GM23338 (cell line): Measurements from ENCODE around the gene STRBP. TPM values are rescaled to one million over a fixed set of nuclear protein-coding genes. Genes with fewer than 3 reads are reported as not detected.

ENCODE experiments used
- ATAC-seq: fragments of 200-7000 bp; cut with Tn5 transposase; 3 replicates; pipeline ENCODE4 v1.9.1; 2020
- DNase-seq: peaks from one replicate; pipeline ENCODE4 v3.0.0-alpha.2; 2015; ENCODE audit warnings: low spot score
- H2AFZ ChIP-seq: fragments of 200-600 bp; sonication (generic); 2 replicates; pipeline ENCODE4 v1.8.0; 2016; ENCODE audit warnings: antibody characterized with exemption, mild to moderate bottlenecking, moderate library complexity
- H3F3A ChIP-seq: fragments of 200-600 bp; sonication (generic); replicated peaks from 2 replicates; pipeline ENCODE4 v1.8.0; 2017; ENCODE audit warnings: antibody characterized with exemption, mixed run types, low read depth
- H3K27ac ChIP-seq: fragments of 200-600 bp; sonication (generic); 2 replicates; pipeline ENCODE4 v1.6.1; 2016; ENCODE audit warnings: low read depth
- H3K27me3 ChIP-seq: fragments of 200-600 bp; sonication (generic); 2 replicates; pipeline ENCODE4 v1.8.0; 2016; ENCODE audit warnings: mild to moderate bottlenecking, mixed run types, moderate library complexity; ENCODE audit not compliant: insufficient read depth
- H3K36me3 ChIP-seq: fragments of 200-600 bp; sonication (generic); 2 replicates; pipeline ENCODE4 v1.8.0; 2016; ENCODE audit warnings: mild to moderate bottlenecking; ENCODE audit not compliant: insufficient read depth
- H3K4me1 ChIP-seq: fragments of 200-600 bp; sonication (generic); 2 replicates; pipeline ENCODE4 v1.8.0; 2016; ENCODE audit warnings: mild to moderate bottlenecking, moderate library complexity; ENCODE audit not compliant: insufficient read depth
- H3K4me2 ChIP-seq: fragments of 200-600 bp; sonication (generic); 2 replicates; pipeline ENCODE4 v1.7.1; 2017; ENCODE audit warnings: mixed run types
- H3K4me3 ChIP-seq: fragments of 200-600 bp; sonication (generic); 2 replicates; pipeline ENCODE4 v1.6.1; 2016; ENCODE audit warnings: mixed run types
- H3K79me2 ChIP-seq: fragments of 200-600 bp; sonication (generic); replicated peaks from 2 replicates; pipeline ENCODE4 v1.8.0; 2017; ENCODE audit warnings: mild to moderate bottlenecking; ENCODE audit not compliant: insufficient read depth
- H3K9me2 ChIP-seq: fragments of 200-600 bp; sonication (generic); 2 replicates; pipeline ENCODE4 v1.8.0; 2017; ENCODE audit not compliant: insufficient read depth
- H4K20me1 ChIP-seq: fragments of 200-600 bp; sonication (generic); replicated peaks from 2 replicates; pipeline ENCODE4 v1.8.0; 2017; ENCODE audit warnings: mild to moderate bottlenecking; ENCODE audit not compliant: insufficient read depth
- H3K27ac Mint-ChIP-seq: 2 replicates; pipeline ENCODE4 v1.8.0; 2020; ENCODE audit warnings: inconsistent platforms, mild to moderate bottlenecking, moderate library complexity, mixed read lengths
- H3K27me3 Mint-ChIP-seq: 3 replicates; pipeline ENCODE4 v1.8.0; 2022; ENCODE audit warnings: low read depth, mild to moderate bottlenecking, moderate library complexity, mixed read lengths, inconsistent platforms; ENCODE audit not compliant: insufficient read depth, poor library complexity
- H3K36me3 Mint-ChIP-seq: 3 replicates; pipeline ENCODE4 v1.8.0; 2021; ENCODE audit warnings: low read depth, mild to moderate bottlenecking, inconsistent platforms, moderate library complexity, mixed read lengths
- H3K4me1 Mint-ChIP-seq: 3 replicates; pipeline ENCODE4 v1.8.0; 2020; ENCODE audit warnings: mild to moderate bottlenecking, inconsistent platforms, mixed read lengths
- H3K4me3 Mint-ChIP-seq: 3 replicates; pipeline ENCODE4 v1.8.0; 2021; ENCODE audit warnings: moderate library complexity, mild to moderate bottlenecking, inconsistent platforms, mixed read lengths
- H3K9me3 Mint-ChIP-seq: 3 replicates; pipeline ENCODE4 v1.8.0; 2020; ENCODE audit warnings: moderate library complexity, mild to moderate bottlenecking, inconsistent platforms, mixed read lengths
- CREB1 ChIP-seq: fragments of 250-450 bp; sonication (Bioruptor Pico); IDR thresholded peaks from 2 replicates; pipeline ENCODE4 v1.5.0; 2020; ENCODE audit warnings: low read depth, mild to moderate bottlenecking, moderate library complexity
- EZH2phosphoT487 ChIP-seq: fragments of 200-600 bp; sonication (generic); IDR thresholded peaks from one replicate; pipeline ENCODE4 v1.8.1; 2018; ENCODE audit warnings: antibody characterized with exemption; ENCODE audit not compliant: unreplicated experiment
- NANOG ChIP-seq: IDR thresholded peaks from 2 replicates; pipeline ENCODE4 v1.6.1; 2016; ENCODE audit warnings: antibody characterized with exemption, borderline replicate concordance
- POLR2AphosphoS5 ChIP-seq: IDR thresholded peaks from 2 replicates; pipeline ENCODE4 v1.6.1; 2016; ENCODE audit warnings: antibody characterized with exemption, low read depth
- ZNF114 ChIP-seq: fragments of 250-450 bp; sonication (Bioruptor Pico); IDR thresholded peaks from 2 replicates; pipeline ENCODE4 v1.5.0; 2020; ENCODE audit warnings: mild to moderate bottlenecking, moderate library complexity
- polyA plus RNA-seq: library from polyadenylated mRNA; unstranded; fragments of >200 nt; fragmentation: Nextera tagmentation; extraction: Ambion mirVana; gene quantifications from 2 replicates; pipeline ENCODE4 v1.2.1, GENCODE V29; 2016
- total RNA-seq: library from RNA; depleted of rRNA; stranded (reverse); fragments of >200 nt; shearing (Covaris generic); gene quantifications from 2 replicates; pipeline ENCODE4 v1.2.3, GENCODE V29; 2014
- TF ChIP-seq, protein P1 (sequence below), 2 experiments: fragments of 200-600 bp in 1 of 2; sonication (generic) in 1 of 2; conservative IDR thresholded peaks; 2 replicates each; pipeline versions ENCODE4 v1.5.1 to v1.6.1; 2016 to 2017; ENCODE audit warnings: antibody characterized with exemption in 2 of 2, low read depth in 2 of 2, mild to moderate bottlenecking in 2 of 2, moderate library complexity in 1 of 2
- TF ChIP-seq, protein P2 (sequence below): IDR thresholded peaks from 2 replicates; pipeline ENCODE4 v1.6.1; 2016; ENCODE audit warnings: antibody characterized with exemption
- TF ChIP-seq, protein P3 (sequence below): IDR thresholded peaks from one replicate; pipeline ENCODE4 v1.6.1; 2018; ENCODE audit warnings: antibody characterized with exemption; ENCODE audit not compliant: unreplicated experiment
- TF ChIP-seq, protein P4 (sequence below): fragments of 250-450 bp; sonication (Bioruptor Pico); IDR thresholded peaks from 2 replicates; pipeline ENCODE4 v1.5.0; 2020; ENCODE audit warnings: mild to moderate bottlenecking, moderate library complexity

The STRBP gene
- total and polyA plus RNA-seq, 2 experiments from 2014 or later = 80.5 to 116 TPM

DNA sequence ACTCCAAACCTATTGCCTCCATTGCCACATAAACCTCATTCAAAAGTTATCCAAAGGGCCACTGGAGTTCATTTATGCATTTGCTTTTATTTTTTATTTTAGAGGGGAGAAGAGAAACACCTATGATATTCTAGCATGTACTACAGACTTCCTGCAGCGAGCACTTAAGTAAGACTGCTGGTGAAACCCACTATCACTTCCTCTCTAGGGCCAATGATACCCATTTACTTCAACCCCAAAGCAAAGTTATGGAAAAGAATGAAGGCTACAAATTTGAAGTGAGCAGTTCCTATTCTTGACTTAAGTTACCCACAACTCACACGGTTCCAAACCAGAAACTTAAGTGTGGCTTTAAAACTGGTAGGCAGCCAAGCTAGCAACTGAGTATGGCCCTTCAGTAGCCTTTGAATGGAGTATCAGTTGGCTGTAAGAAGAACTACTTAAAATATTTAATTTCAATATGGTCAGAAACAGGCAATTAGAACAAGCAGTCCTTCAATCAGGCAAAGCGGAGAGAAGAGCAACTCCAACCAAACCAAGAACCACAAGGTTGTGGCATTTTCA is 140.8 kb downstream of the STRBP start:
- ATAC-seq (no peak), DNase-seq (no peak)
- Histone ChIP-seq H3K27me3 (no peaks in the 10 kb centered on the region), H3K9me2 (no peaks in the 10 kb centered on the region), H3K79me2 (no peaks in the 10 kb centered on the region), H3K4me1 (peaks cover 7% of the 10 kb centered on the region; the same call in 1 of the 2 replicates), H3K4me2 (no peak overlapping the region), H3F3A (no peaks in the 10 kb centered on the region), H3K36me3 (peaks cover 3% of the 10 kb centered on the region; the same call in 1 of the 2 replicates), H4K20me1 (no peaks in the 10 kb centered on the region; the same call in 1 of the 2 replicates), H3K4me3 (no peak overlapping the region), H3K27ac (no peak overlapping the region), H2AFZ (no peak overlapping the region)
- Mint-ChIP-seq H3K4me3 (no peak overlapping the region), H3K4me1 (peaks cover 15% of the 10 kb centered on the region), H3K9me3 (no peaks in the 10 kb centered on the region), H3K36me3 (peaks cover 11% of the 10 kb centered on the region; the same call in 1 of the 3 replicates), H3K27me3 (no peaks in the 10 kb centered on the region), H3K27ac (no peak overlapping the region)
- TF ChIP-seq NANOG (no peak), ZNF114 (CRISPR knock-in tag) (no peak), POLR2AphosphoS5 (no peak), CREB1 (CRISPR knock-in tag) (no peak), EZH2phosphoT487 (no peak)
- TF ChIP-seq, protein P1, sequence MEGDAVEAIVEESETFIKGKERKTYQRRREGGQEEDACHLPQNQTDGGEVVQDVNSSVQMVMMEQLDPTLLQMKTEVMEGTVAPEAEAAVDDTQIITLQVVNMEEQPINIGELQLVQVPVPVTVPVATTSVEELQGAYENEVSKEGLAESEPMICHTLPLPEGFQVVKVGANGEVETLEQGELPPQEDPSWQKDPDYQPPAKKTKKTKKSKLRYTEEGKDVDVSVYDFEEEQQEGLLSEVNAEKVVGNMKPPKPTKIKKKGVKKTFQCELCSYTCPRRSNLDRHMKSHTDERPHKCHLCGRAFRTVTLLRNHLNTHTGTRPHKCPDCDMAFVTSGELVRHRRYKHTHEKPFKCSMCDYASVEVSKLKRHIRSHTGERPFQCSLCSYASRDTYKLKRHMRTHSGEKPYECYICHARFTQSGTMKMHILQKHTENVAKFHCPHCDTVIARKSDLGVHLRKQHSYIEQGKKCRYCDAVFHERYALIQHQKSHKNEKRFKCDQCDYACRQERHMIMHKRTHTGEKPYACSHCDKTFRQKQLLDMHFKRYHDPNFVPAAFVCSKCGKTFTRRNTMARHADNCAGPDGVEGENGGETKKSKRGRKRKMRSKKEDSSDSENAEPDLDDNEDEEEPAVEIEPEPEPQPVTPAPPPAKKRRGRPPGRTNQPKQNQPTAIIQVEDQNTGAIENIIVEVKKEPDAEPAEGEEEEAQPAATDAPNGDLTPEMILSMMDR (conservative IDR thresholded peaks at IDR 0.05; ENCODE audit: low read depth in 2 of 2) = no peak
- TF ChIP-seq, protein P2, sequence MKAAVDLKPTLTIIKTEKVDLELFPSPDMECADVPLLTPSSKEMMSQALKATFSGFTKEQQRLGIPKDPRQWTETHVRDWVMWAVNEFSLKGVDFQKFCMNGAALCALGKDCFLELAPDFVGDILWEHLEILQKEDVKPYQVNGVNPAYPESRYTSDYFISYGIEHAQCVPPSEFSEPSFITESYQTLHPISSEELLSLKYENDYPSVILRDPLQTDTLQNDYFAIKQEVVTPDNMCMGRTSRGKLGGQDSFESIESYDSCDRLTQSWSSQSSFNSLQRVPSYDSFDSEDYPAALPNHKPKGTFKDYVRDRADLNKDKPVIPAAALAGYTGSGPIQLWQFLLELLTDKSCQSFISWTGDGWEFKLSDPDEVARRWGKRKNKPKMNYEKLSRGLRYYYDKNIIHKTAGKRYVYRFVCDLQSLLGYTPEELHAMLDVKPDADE = no peak
- TF ChIP-seq, protein P3, sequence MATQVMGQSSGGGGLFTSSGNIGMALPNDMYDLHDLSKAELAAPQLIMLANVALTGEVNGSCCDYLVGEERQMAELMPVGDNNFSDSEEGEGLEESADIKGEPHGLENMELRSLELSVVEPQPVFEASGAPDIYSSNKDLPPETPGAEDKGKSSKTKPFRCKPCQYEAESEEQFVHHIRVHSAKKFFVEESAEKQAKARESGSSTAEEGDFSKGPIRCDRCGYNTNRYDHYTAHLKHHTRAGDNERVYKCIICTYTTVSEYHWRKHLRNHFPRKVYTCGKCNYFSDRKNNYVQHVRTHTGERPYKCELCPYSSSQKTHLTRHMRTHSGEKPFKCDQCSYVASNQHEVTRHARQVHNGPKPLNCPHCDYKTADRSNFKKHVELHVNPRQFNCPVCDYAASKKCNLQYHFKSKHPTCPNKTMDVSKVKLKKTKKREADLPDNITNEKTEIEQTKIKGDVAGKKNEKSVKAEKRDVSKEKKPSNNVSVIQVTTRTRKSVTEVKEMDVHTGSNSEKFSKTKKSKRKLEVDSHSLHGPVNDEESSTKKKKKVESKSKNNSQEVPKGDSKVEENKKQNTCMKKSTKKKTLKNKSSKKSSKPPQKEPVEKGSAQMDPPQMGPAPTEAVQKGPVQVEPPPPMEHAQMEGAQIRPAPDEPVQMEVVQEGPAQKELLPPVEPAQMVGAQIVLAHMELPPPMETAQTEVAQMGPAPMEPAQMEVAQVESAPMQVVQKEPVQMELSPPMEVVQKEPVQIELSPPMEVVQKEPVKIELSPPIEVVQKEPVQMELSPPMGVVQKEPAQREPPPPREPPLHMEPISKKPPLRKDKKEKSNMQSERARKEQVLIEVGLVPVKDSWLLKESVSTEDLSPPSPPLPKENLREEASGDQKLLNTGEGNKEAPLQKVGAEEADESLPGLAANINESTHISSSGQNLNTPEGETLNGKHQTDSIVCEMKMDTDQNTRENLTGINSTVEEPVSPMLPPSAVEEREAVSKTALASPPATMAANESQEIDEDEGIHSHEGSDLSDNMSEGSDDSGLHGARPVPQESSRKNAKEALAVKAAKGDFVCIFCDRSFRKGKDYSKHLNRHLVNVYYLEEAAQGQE = no peak

DNA sequence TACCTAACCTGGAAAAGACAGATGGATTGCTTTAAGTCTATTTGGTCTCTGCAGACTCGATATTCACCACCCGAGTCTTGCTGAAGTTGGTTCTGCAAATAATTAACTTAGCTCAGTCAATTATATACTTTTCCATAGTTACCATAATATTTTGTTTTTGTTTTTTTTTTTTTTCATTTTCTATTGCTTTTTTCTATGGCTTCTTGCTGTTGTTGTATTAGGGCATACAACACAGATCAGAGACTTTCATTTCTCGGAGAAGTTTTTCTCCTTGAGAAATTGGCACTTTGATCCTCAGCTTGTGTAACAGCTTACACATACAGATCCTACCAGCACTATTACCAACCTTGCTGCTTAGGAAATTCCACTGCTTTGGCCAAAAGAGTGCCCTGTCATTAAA is 146.9 kb downstream of the STRBP start:
- Histone ChIP-seq H2AFZ (no peak overlapping the region), H3K36me3 (no peaks in the 10 kb centered on the region), H3K79me2 (no peaks in the 10 kb centered on the region), H3K27ac (no peak overlapping the region), H4K20me1 (peaks cover 9% of the 10 kb centered on the region; the same call in 1 of the 2 replicates), H3K4me1 (peaks cover 18% of the 10 kb centered on the region; the same call in 1 of the 2 replicates), H3F3A (no peaks in the 10 kb centered on the region), H3K4me2 (no peak overlapping the region), H3K9me2 (no peaks in the 10 kb centered on the region), H3K4me3 (no peak overlapping the region), H3K27me3 (no peaks in the 10 kb centered on the region)
- H3K4me3 Mint-ChIP-seq = no peak overlapping the region
- H3K36me3 Mint-ChIP-seq = no peaks in the 10 kb centered on the region; the same call in 2 of the 3 replicates
- peaks cover 21% of the 10 kb centered on the region for H3K4me1 Mint-ChIP-seq
- no peaks in the 10 kb centered on the region for H3K9me3 Mint-ChIP-seq
- H3K27ac Mint-ChIP-seq = no peak overlapping the region
- DNase-seq = no peak
- H3K27me3 Mint-ChIP-seq = no peaks in the 10 kb centered on the region
- ATAC-seq = no peak
- TF ChIP-seq, protein P4, sequence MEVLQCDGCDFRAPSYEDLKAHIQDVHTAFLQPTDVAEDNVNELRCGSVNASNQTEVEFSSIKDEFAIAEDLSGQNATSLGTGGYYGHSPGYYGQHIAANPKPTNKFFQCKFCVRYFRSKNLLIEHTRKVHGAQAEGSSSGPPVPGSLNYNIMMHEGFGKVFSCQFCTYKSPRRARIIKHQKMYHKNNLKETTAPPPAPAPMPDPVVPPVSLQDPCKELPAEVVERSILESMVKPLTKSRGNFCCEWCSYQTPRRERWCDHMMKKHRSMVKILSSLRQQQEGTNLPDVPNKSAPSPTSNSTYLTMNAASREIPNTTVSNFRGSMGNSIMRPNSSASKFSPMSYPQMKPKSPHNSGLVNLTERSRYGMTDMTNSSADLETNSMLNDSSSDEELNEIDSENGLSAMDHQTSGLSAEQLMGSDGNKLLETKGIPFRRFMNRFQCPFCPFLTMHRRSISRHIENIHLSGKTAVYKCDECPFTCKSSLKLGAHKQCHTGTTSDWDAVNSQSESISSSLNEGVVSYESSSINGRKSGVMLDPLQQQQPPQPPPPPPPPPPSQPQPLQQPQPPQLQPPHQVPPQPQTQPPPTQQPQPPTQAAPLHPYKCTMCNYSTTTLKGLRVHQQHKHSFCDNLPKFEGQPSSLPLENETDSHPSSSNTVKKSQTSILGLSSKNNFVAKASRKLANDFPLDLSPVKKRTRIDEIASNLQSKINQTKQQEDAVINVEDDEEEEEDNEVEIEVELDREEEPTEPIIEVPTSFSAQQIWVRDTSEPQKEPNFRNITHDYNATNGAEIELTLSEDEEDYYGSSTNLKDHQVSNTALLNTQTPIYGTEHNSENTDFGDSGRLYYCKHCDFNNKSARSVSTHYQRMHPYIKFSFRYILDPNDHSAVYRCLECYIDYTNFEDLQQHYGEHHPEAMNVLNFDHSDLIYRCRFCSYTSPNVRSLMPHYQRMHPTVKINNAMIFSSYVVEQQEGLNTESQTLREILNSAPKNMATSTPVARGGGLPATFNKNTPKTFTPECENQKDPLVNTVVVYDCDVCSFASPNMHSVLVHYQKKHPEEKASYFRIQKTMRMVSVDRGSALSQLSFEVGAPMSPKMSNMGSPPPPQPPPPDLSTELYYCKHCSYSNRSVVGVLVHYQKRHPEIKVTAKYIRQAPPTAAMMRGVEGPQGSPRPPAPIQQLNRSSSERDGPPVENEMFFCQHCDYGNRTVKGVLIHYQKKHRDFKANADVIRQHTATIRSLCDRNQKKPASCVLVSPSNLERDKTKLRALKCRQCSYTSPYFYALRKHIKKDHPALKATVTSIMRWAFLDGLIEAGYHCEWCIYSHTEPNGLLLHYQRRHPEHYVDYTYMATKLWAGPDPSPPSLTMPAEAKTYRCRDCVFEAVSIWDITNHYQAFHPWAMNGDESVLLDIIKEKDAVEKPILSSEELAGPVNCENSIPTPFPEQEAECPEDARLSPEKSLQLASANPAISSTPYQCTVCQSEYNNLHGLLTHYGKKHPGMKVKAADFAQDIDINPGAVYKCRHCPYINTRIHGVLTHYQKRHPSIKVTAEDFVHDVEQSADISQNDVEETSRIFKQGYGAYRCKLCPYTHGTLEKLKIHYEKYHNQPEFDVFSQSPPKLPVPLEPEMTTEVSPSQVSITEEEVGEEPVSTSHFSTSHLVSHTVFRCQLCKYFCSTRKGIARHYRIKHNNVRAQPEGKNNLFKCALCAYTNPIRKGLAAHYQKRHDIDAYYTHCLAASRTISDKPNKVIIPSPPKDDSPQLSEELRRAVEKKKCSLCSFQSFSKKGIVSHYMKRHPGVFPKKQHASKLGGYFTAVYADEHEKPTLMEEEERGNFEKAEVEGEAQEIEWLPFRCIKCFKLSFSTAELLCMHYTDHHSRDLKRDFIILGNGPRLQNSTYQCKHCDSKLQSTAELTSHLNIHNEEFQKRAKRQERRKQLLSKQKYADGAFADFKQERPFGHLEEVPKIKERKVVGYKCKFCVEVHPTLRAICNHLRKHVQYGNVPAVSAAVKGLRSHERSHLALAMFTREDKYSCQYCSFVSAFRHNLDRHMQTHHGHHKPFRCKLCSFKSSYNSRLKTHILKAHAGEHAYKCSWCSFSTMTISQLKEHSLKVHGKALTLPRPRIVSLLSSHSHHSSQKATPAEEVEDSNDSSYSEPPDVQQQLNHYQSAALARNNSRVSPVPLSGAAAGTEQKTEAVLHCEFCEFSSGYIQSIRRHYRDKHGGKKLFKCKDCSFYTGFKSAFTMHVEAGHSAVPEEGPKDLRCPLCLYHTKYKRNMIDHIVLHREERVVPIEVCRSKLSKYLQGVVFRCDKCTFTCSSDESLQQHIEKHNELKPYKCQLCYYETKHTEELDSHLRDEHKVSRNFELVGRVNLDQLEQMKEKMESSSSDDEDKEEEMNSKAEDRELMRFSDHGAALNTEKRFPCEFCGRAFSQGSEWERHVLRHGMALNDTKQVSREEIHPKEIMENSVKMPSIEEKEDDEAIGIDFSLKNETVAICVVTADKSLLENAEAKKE (CRISPR knock-in tag) = no peak
- TF ChIP-seq NANOG = no peak
